Ovary (tissue), 3 donors: ENCODE data around the gene CD5L.

Source experiments
- POLR2A ChIP-seq: fragments of 450-650 bp; IDR thresholded peaks from one replicate; pipeline ENCODE4 v1.6.1; 2017; ENCODE audit warnings: antibody characterized with exemption, mild to moderate bottlenecking, moderate library complexity
- TF ChIP-seq, protein P1 (sequence below), 3 donors: fragments of 450-650 bp in 2 of 3; fragments of 200-600 bp in 1 of 3; IDR thresholded peaks; one replicate each; pipeline versions ENCODE4 v1.5.1 to v1.8.0; 2016 to 2022; ENCODE audit warnings: antibody characterized with exemption in 3 of 3, mild to moderate bottlenecking in 1 of 3
- donor health status: DM: no; HTN: no; CAD: no.

DNA sequence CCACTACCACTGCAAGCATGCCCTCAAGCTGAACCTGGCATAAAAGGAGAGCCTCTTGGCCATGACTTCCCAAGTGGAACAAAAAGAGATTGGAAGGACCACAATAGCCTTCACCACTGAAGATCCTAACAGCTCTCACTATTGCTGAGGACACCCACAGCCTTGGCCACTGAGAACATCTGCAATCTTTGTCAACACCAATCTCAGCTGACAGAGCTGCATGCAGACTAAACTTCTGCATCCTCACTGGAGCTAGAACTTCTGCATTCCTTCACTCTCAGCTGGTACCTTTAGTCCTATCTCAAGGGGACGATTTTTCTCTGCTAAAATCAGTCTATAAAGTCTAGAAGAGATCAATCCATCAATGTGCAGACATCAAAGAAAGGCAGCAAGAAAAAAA is 56.4 kb downstream of the CD5L start:
- TF ChIP-seq, protein P1, sequence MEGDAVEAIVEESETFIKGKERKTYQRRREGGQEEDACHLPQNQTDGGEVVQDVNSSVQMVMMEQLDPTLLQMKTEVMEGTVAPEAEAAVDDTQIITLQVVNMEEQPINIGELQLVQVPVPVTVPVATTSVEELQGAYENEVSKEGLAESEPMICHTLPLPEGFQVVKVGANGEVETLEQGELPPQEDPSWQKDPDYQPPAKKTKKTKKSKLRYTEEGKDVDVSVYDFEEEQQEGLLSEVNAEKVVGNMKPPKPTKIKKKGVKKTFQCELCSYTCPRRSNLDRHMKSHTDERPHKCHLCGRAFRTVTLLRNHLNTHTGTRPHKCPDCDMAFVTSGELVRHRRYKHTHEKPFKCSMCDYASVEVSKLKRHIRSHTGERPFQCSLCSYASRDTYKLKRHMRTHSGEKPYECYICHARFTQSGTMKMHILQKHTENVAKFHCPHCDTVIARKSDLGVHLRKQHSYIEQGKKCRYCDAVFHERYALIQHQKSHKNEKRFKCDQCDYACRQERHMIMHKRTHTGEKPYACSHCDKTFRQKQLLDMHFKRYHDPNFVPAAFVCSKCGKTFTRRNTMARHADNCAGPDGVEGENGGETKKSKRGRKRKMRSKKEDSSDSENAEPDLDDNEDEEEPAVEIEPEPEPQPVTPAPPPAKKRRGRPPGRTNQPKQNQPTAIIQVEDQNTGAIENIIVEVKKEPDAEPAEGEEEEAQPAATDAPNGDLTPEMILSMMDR (IDR thresholded peaks at IDR 0.05) = no peak
- no peak for TF ChIP-seq POLR2A
